ENCODE measurements around the gene PTGER2. TPM values are rescaled to one million over a fixed set of nuclear protein-coding genes. Genes with fewer than 3 reads are reported as not detected.

PTGER2 gene
- total RNA-seq, 4 donors from 2014 or later: 0.56 to 5.0 (median 1.5) TPM

DNA sequence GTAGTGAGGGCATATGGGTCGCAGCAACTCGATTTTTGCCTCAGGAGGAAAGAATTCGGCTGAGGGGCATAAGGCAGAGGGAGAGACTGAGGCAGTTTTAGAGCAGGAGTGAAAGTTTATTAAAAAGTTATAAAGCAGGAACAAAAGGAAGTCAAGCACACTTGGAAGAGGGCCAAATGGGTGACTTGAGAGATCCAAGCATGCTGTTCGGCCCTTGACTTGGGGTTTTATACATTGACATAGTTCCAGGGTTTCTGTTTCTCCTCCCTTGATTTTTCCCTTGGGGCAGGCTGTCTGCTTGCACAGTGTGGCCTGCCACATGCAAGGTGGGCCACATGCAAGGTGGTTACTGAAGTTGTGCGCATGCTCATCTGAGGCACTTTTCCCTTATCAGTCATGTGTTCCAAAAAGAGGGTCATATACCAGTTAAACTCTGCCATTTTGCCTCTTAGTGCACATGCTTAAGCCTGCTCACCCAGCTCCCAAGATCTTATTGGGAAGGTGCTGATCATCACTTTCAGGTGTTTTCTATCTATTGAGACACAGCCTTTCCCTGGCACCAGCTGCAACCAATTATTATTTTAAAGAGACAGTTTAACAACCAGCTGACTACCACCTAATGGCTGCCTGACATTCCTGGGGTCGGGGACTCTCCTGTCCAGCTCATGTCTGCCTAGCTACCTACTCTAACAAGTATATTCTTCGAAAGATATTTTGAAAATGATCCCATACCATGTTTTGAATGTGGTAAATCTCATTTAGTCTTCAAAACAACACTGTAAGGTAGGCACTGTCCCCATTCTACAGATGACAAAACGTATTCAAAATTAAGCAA lies 19.9 kb downstream of the PTGER2 start:
- Histone ChIP-seq H3K4me1 (no peaks in the 10 kb centered on the region), H3K9me3 (no peaks in the 10 kb centered on the region), H3K27me3 (no peaks in the 10 kb centered on the region), H3K4me3 (replicated peaks in 1 of 3) (no peak overlapping the region), H3K36me3 (no peaks in the 10 kb centered on the region), H3K27ac (no peak overlapping the region)
- TF ChIP-seq CTCF (IDR thresholded peaks at IDR 0.05): no peak
- no peak for TF ChIP-seq POLR2A (IDR thresholded peaks at IDR 0.05)
- DNase-seq: no peak
- intact Hi-C loops (cut with DNase I): no loop called here
- 67 to 74% methylated on average over 8 of the region's 8 CpGs for WGBS, 2 donors

DNA sequence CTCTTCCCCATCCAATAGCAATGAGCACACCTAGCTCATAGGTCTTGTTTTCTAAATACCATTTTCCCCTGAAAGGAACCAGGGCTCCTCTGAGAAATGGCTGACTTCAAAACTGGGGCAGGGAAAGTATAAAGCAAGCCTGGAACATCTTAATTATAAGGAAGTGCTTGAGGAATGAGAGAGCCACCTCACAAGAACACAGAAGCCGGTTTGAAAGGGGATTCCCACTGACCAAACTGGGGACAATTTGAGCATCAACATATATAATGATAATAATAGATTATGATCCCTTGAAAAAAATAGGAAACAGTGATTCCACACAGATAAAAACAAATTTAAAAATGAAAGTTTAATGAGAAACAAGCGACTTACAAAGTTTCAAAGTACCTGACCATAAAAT lies 22.1 kb downstream of the PTGER2 start:
- 88 to 91% methylated on average over 2 of the region's 2 CpGs for WGBS, 2 donors
- TF ChIP-seq CTCF (IDR thresholded peaks at IDR 0.05): no peak
- no peak for TF ChIP-seq POLR2A (IDR thresholded peaks at IDR 0.05)
- Histone ChIP-seq H3K4me3 (replicated peaks in 1 of 3) (no peak overlapping the region), H3K9me3 (no peaks in the 10 kb centered on the region), H3K27me3 (no peaks in the 10 kb centered on the region), H3K4me1 (no peaks in the 10 kb centered on the region), H3K36me3 (no peaks in the 10 kb centered on the region), H3K27ac (no peak overlapping the region)
- no peak for DNase-seq
- intact Hi-C loops (cut with DNase I): no loop called here

DNA sequence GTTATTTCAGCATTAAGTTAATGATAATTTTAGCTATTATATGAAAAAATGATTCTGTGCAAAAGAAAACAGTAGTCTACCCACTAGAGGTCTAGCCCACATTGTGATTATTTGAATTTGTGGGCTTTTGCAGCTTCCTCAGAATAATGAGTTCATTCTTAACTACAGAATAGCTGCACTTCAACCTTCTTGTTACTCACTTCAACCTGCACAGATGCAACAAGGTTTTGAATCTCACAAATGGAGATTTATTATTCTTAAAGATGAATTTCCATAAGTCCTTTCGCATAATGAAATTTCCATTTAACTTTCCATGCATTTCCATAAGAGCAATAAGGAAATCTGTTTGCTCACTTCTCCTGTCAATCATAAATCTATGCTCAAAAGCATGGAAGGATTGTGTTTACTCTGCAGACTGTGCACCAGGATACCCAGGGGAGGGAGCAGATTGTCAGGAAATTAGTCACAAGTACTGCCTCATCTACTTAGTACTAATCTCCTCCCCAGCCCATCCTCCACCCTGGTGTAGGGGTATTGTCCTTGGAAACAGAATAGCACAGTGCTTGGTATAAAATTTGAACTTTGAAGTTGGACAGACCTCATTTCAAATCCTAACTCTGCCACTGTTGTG lies 24.1 kb downstream of the PTGER2 start:
- DNase-seq: no peak
- 93 to 100% methylated on average over 1 of the region's 1 CpG for WGBS, 2 donors
- no peak overlapping the region for H3K27ac ChIP-seq
- H3K27me3 ChIP-seq: no peaks in the 10 kb centered on the region
- intact Hi-C loops (cut with DNase I): no loop called here
- no peak overlapping the region for H3K4me3 ChIP-seq (replicated peaks in 1 of 3)
- H3K9me3 ChIP-seq: no peaks in the 10 kb centered on the region
- TF ChIP-seq POLR2A (IDR thresholded peaks at IDR 0.05) (no peak), CTCF (IDR thresholded peaks at IDR 0.05) (no peak)
- H3K36me3 ChIP-seq: no peaks in the 10 kb centered on the region
- no peaks in the 10 kb centered on the region for H3K4me1 ChIP-seq

- H3K27ac ChIP-seq: no peak overlapping the region
- intact Hi-C loops (cut with DNase I): no loop called here
- TF ChIP-seq CTCF (IDR thresholded peaks at IDR 0.05): no peak
- TF ChIP-seq POLR2A (IDR thresholded peaks at IDR 0.05): no peak
- no peak for DNase-seq
- no peaks in the 10 kb centered on the region for H3K27me3 ChIP-seq
- H3K9me3 ChIP-seq: no peaks in the 10 kb centered on the region
- H3K4me1 ChIP-seq: no peaks in the 10 kb centered on the region
- no peaks in the 10 kb centered on the region for H3K36me3 ChIP-seq
- WGBS, 2 donors: 90 to 97% methylated on average over 1 of the region's 1 CpG
- H3K4me3 ChIP-seq (replicated peaks in 1 of 3): no peak overlapping the region
These were observed 25.1 kb downstream of the PTGER2 start for GRCh38 chr14:52339262-52339661.
